Posterior cingulate gyrus (tissue), 11 donors: ENCODE data around the gene SCN4B.
"Not testable (repeated sequence)": the region's sequence is repeated elsewhere in the genome, so short reads cannot be mapped to it uniquely, and the experiment has no call there.

Source experiments
- DNase-seq, 10 donors: peaks; one replicate each; pipeline versions ENCODE4 v3.0.0 to v3.0.0-alpha.2; 2020 to 2021; ENCODE audit warnings: mixed read lengths in 3 of 10
- intact Hi-C: fragments of 100-400 bp; cut with DNase I; formaldehyde crosslinking; loops from one replicate; pipeline ENCODE4 v1.15.1; 2023

The SCN4B gene, protein sequence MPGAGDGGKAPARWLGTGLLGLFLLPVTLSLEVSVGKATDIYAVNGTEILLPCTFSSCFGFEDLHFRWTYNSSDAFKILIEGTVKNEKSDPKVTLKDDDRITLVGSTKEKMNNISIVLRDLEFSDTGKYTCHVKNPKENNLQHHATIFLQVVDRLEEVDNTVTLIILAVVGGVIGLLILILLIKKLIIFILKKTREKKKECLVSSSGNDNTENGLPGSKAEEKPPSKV

GRCh38 chr11:118152552-118153471, at the start of gene SCN4B:
TSS of gene SCN4B (minus strand) at chr11:118152823. CDS start at chr11:118152673, 150 bp downstream.
- intact Hi-C loops, result no loop called here

GRCh38 chr11:118201966-118202365, 49.3 kb upstream of the SCN4B start:
- intact Hi-C loops, result no loop called here
- no peak for DNase-seq

More at GRCh38 chr11:118152552-118153471, at the start of gene SCN4B:
- peak in 9 of 10 donors; percentile 62 to 96 (median 72) for DNase-seq

DNA sequence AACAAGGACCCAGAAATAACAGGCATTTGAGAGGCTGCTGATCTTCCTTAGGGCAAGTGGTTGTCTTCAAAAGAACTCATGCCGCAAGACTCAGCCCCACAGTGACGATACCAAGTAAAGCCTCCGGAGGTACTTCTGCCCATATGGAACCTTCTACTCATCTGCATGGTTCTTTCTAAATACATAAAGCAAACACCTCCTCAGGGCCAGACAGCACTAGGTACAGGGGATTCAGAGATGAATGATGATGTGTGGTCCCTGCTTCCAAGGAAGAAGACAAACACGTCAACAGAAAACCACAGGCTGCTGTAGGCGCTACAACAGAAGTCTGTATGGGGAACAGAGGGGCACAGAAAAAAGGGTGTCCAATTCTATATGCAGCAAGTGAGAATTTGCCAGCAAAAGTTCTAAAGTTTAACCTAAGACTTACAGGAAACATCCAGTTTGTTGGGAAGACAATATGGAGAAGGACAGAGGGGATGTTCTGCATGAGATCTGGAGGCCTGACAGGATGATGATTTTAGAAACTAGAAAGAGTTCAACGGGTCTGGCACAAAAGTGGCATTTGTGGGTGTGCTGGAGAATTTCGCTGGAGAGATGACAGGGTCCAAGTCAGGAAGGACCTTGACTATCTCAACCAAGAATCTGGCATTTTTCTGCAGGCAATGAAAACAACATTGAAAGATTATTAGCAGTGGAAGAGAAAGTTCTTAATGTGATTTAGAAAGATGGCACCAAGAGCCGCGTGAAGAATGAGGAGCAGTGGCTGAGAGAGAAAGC, 48.5 kb upstream of the SCN4B start:
- no peak for DNase-seq
- intact Hi-C loops, result no loop called here

- no peak for DNase-seq
- intact Hi-C loops, result no loop called here
Observed at GRCh38 chr11:118200497-118200896, 47.9 kb upstream of the SCN4B start.

- intact Hi-C loops, result loop anchor here (5.0 kb wide), 1 partner anchor 288 kb away; no protein-coding TSS in a partner anchor
- DNase-seq, result no peak
Observed at GRCh38 chr11:118199135-118199534, 46.5 kb upstream of the SCN4B start.

GRCh38 chr11:118198370-118198769, 45.7 kb upstream of the SCN4B start:
- peak; percentile 53 to 96 (median 81) for DNase-seq
- intact Hi-C loops, result loop anchor here (1.0 to 5.0 kb wide), 3 partner anchors 93 to 289 kb away; no protein-coding TSS in a partner anchor

DNA sequence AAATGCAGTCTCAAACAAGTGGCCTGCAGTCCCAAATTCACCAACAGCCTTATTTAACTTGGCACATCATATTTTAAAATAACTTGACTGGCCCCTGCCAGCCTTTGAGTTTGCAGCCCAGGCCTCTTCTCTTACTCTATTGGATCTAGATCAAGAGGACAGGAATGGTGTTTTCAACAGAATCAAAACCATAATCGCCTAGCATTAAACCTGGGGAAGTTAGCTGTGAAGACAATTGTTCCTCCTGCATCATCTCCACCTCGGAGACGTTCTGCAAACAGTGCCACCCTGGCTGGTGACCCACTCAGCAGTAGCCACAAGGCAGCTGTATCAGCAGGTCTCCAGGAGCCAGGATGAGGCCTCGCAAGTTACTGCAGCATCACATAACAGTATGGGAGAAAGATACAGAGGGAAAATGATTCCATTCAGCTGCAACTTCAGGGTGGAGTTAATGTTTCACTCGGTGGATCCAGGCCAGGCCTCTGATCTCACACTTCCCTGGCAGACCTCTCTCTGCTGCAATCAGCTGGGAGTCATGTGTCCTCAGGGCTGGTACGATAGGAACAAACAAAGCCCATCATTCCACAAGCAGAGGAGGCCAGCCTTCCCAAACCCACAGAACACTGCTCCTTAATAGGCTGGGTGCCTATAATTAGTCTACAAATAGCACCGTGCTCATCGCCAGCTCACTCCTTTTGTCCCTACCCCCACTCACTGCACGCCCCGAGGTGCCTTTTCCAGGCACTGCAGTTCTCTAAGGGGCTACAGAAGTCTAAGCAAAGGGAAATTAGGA, 42.4 kb upstream of the SCN4B start:
- intact Hi-C loops, result loop anchor here (2.0 to 5.0 kb wide), 2 partner anchors 14 to 292 kb away; no protein-coding TSS in a partner anchor
- DNase-seq, result peak; percentile 45 to 94 (median 72)

DNA sequence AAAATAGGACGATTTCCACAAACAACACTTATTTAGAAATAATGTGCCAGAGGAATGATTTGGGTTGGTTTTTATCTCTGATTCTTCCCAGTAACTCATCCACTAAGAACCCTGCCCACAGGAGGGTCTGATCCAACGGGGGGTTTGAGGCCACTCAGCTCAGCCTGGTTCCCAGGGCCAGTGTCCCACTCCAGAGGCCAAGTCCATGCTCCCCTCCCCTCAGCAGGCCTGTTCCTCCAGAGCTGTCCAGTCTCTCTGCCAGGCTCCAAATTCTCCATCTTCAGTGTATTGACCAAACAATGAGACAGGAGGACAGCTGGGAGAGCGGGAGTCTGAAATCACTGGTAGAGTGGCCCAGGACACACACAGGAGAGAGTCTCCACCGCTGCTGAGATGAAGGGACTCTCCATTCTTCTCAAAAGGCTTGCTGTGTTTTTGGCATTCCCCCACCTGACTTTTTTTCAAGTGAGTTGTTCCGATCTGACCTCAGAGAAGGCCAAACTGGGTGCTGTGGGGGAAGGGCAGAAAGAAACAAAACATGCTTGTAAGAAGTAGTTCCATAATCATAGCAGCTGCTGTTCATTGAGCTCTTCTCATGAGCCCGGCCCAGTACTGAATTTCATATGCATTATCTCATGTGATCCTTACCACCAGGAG, 41.4 kb upstream of the SCN4B start:
- peak in 1 of 10 donors; percentile 55 for DNase-seq
- intact Hi-C loops, result loop anchor here (2.0 kb wide), 1 partner anchor 13 kb away; no protein-coding TSS in a partner anchor

DNA sequence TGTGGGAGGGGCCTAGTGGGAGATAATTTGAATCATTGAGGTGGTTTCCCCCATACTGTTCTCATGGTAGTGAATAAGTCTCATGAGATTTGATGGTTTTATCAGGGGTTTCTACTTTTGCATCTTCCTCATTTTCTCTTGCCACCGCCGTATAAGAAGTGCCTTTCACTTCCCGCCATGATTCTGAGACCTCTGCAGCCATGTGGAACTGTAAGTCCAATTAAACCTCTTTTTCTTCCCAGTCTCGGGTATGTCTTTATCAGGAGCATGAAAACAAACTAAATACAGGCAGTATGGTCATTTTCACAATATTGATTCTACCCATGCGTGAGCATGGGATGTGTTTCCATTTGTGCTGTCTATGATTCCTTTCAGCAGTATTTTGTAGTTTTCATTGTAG, 40.2 kb upstream of the SCN4B start:
- intact Hi-C loops, DNase-seq: not testable (repeated sequence)

DNA sequence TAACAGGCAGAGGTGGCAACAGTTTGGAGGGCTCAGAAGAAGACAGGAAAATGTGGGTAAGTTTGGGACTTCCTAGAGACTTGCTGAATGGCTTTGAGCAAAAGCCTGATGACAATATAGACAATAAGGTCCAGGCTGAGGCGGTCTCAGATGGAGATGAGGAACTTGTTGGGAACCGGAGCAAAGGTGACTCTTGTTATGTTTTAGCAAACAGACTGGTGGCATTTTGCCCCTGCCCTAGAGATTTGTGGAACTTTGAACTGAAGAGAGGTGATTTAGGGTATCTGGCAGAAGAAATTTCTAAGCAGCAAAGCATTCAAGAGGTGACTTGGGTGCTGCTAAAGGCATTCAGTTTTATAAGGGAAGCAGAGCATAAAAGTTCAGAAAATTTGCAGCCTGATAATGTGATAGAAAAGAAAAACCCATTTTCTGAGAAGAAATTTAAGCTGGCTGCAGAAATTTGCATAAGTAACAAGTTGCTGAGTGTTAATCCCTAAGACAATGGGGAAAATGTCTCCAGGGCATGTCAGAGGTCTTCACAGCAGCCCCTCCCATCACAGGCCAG, 38.4 kb upstream of the SCN4B start:
- not testable (repeated sequence) for DNase-seq

GRCh38 chr11:118186346-118187107, 33.9 kb upstream of the SCN4B start:
- intact Hi-C loops, result no loop called here
- peak in 1 of 10 donors; percentile 31 for DNase-seq

More for the DNA sequence above, 38.4 kb upstream of the SCN4B start:
- intact Hi-C loops, result not testable (repeated sequence)

GRCh38 chr11:118184784-118185579, 32.4 kb upstream of the SCN4B start:
- intact Hi-C loops, result no loop called here
- DNase-seq, result peak in 1 of 10 donors; percentile 43

DNA sequence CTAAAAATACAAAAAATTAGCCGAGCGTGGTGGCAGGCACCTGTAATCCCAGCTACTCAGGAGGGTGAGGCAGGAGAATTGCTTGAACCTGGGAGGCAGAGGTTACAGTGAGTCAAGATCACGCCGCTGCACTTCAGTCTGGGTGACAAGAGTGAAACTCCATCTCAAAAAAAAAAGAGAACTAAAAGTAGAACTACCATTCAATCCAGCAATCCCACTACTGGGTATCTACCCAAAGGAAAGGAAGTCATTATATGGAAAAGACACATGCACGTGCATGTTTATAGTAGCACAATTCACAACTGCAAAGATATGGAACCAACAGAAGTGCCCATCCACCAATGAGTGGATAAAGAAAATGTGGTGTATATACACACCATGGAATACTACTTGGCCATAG, 31.1 kb upstream of the SCN4B start:
- DNase-seq, intact Hi-C loops: not testable (repeated sequence)

GRCh38 chr11:118180300-118180703, 27.7 kb upstream of the SCN4B start:
- DNase-seq, result peak; percentile 83 to 99 (median 90)
- intact Hi-C loops, result loop anchor here (2.0 kb wide), 1 partner anchor 14 kb away; no protein-coding TSS in a partner anchor

DNA sequence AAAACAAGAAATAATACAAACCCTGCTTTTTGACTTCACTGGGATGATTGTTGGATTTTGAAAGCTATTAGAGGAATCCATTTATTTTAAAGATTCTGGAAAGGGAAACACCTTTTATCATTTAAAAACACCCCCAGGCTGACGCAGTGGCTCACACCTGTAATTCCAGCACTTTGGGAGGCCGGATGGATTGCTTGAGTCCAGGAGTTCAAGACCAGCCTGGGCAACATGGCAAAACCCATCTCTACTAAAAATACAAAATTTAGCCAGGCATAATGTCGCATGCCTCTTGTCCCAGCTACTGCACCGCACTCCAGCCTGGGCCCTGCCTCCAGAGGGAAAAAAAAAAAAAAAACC, 24.1 kb upstream of the SCN4B start:
- DNase-seq, result peak in 1 of 10 donors; percentile 20
- intact Hi-C loops, result no loop called here

DNA sequence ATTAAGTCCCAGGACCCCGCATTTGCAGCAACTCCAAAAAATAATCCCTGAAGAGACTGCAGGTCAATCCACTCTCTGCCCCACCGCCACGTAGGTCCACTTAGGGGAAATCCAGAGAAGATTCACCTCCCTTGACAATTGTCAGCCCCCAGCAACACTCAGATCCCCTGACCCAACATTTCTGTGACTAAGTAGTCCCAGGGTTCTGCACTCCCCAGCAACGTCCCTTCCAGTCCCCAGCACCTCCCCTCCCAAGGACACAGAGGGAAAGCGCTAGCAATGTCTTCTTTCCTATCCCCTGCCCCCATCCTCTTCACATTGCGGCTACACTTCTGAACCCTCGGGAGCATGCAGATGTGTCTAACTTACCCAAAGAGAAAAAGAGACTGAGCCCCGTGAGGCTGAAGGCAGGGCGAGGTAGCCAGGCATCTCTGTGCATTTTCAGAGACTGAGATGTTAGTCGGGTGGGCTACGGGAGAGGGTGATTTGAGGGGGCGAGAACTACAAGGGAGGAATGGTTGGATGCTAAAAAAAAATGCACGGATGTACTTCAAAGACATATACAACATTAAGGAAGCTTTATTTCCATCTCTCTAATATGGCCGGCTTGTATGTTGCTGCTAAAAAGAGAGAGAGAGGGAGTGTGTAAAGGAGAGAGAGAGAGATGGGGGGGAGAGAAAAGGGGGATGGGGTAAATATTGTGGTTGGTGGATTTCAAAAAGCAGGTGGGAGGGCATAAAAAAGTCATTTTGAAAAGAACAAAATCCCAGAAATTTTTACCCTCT, 23.6 kb upstream of the SCN4B start, which contains the start of gene SCN2B:
Gene SCN2B (minus strand): TSS at position 647 of the 785 bp plus-strand sequence. CDS start 208 bp downstream, at position 439.
- DNase-seq, result peak in 1 of 10 donors; percentile 79
- intact Hi-C loops, result no loop called here
